CMK (cell line): ENCODE data around the gene HERC4.
"Not testable (repeated sequence)": the region's sequence is repeated elsewhere in the genome, so short reads cannot be mapped to it uniquely, and the experiment has no call there.

ENCODE experiments used
- DNase-seq: peaks from one replicate; pipeline ENCODE4 v3.0.0-alpha.2; 2010; ENCODE audit warnings: low read depth

The HERC4 gene

GRCh38 chr10:68092512-68092911 lies 17.4 kb upstream of the HERC4 start:
- DNase-seq, result no peak

- DNase-seq, result no peak
Measured at GRCh38 chr10:68090586-68090985, 15.5 kb upstream of the HERC4 start.

GRCh38 chr10:68088740-68089139 lies 13.7 kb upstream of the HERC4 start:
- no peak for DNase-seq

- DNase-seq, result no peak
Measured at GRCh38 chr10:68087685-68088401, 12.8 kb upstream of the HERC4 start.

- no peak for DNase-seq
Measured at GRCh38 chr10:68086910-68087684, 12.0 kb upstream of the HERC4 start.

- DNase-seq, result no peak
Measured at GRCh38 chr10:68086011-68086410, 10.9 kb upstream of the HERC4 start.

GRCh38 chr10:68084469-68084868 lies 9.4 kb upstream of the HERC4 start:
- no peak for DNase-seq

GRCh38 chr10:68083953-68084352 lies 8.9 kb upstream of the HERC4 start:
- DNase-seq, result no peak

- no peak for DNase-seq
Measured at GRCh38 chr10:68082872-68083271, 7.8 kb upstream of the HERC4 start.

GRCh38 chr10:68081916-68082315 lies 6.8 kb upstream of the HERC4 start:
- DNase-seq, result no peak

- no peak for DNase-seq
Measured at GRCh38 chr10:68080853-68081431, 5.9 kb upstream of the HERC4 start.

- DNase-seq, result no peak
Measured at GRCh38 chr10:68079434-68079833, 4.4 kb upstream of the HERC4 start.

GRCh38 chr10:68077026-68077425 lies 1.9 kb upstream of the HERC4 start:
- DNase-seq, result no peak

GRCh38 chr10:68076081-68076480 lies 998 bp upstream of the HERC4 start:
- not testable (repeated sequence) for DNase-seq

- DNase-seq, result no peak
Measured at GRCh38 chr10:68075550-68076004, 494 bp upstream of the HERC4 start.

- DNase-seq, result no peak
Measured at GRCh38 chr10:68074031-68074774, 880 bp downstream of the HERC4 start.

- DNase-seq, result no peak
Measured at GRCh38 chr10:68073631-68074030, 1.5 kb downstream of the HERC4 start.

GRCh38 chr10:68067508-68067907 lies 7.6 kb downstream of the HERC4 start:
- DNase-seq, result no peak

GRCh38 chr10:68067029-68067428 lies 8.1 kb downstream of the HERC4 start:
- no peak for DNase-seq

- no peak for DNase-seq
Measured at GRCh38 chr10:68053553-68053952, 21.5 kb downstream of the HERC4 start.

- DNase-seq, result no peak
Measured at GRCh38 chr10:68052463-68052862, 22.6 kb downstream of the HERC4 start.

GRCh38 chr10:68049289-68050078 lies 25.6 kb downstream of the HERC4 start:
- DNase-seq, result no peak
